Measurements from ENCODE around the gene LRRK1. TPM values are rescaled to one million over a fixed set of nuclear protein-coding genes. Genes with fewer than 3 reads are reported as not detected.
"Not testable (repeated sequence)": the region's sequence is repeated elsewhere in the genome, so short reads cannot be mapped to it uniquely, and the experiment has no call there.

Gene LRRK1
- polyA plus RNA-seq, 4 donors, result 3.8 to 9.4 (median 5.9) TPM

DNA sequence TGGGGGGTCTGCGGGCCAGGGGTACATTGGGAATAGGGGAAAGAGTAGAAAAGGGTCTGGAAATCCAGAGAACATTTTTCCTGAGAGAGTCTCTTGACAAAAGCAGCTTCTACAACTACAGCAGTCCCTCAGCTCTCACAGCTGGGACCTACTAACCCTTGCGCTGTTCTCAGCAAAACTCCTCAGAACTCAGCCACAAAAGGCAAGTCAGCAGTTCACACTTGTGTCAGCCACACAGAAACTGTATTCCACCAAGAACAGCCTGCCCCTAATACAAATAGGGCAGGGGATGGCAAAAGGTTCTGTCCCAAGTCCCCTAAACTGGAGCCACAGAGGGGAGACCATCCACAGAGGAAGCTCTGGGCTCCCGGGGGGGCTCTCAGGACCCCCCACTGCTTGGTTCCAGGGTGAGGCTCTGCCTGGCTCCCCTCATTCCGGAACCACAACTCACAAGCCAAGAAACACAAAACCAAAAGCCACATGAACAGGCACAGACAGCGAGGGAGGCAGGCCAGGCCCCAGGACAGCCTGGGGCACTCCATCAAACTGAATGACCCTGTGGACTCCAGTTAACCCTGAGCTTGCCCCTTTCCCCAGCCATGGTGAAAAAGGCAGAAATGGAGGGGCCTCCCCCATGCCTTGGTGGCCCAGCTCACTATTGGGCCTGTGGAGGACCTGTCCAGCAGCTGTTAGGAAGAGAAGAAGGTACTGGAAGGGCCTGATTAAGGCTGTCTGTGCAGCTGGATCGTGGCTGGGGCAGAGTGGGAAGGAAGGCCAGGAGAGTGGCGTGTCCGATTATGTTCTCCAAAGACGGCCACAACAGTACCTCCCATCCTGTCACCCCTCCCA is 170.6 kb downstream of the LRRK1 start:
- no peak overlapping the region for H3K27ac ChIP-seq (ENCODE audit: low read depth in 1 of 3, low read length in 2 of 3)
- 83 to 96% (median 91%) methylated on average over 9 of the region's 9 CpGs for WGBS, 3 donors
- peaks cover 0 to 6% (median 0%) of the 10 kb centered on the region in 3 donors for H3K4me1 ChIP-seq (ENCODE audit: control insufficient read depth in 3 of 3, insufficient read depth in 2 of 3, low read depth in 1 of 3, low read length in 2 of 3)
- no peak for FAIRE-seq
- no peak overlapping the region for H3K4me3 ChIP-seq (ENCODE audit: low read depth in 1 of 3, low read length in 3 of 3)
- H3K9me3 ChIP-seq (ENCODE audit: control insufficient read depth in 2 of 2, insufficient read depth in 1 of 2, low read depth in 1 of 2, low read length in 1 of 2), result no peaks in the 10 kb centered on the region
- DNase-seq, result no peak
- no peaks in the 10 kb centered on the region for H3K27me3 ChIP-seq (ENCODE audit: control insufficient read depth in 3 of 3, insufficient read depth in 3 of 3, low read length in 3 of 3)
- no peaks in the 10 kb centered on the region for H3K36me3 ChIP-seq (ENCODE audit: control insufficient read depth in 3 of 3, insufficient read depth in 2 of 3, low read depth in 1 of 3, low read length in 3 of 3)

DNA sequence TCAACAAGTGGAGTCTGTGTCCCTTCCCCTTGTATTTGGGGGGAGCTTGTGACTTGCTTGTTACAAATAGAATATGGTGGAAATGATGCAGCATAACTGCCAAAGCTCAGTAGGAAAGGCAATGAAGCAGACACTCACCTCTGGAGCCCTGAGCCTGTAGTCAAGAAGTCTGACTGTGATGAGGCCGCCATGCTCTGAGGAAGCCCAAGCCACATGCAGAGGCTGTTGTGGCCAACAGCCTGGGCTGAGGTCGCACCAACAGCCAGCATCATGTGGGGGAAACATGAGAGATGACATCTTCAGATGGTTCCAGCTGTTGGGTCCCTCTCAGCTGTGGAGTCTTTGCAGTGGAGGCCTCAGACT is 171.3 kb downstream of the LRRK1 start:
- 80 to 88% (median 87%) methylated on average over 2 of the region's 2 CpGs for WGBS, 3 donors
- FAIRE-seq, result no peak
- no peak overlapping the region for H3K27ac ChIP-seq (ENCODE audit: low read depth in 1 of 3, low read length in 2 of 3)
- peaks cover 0 to 6% (median 0%) of the 10 kb centered on the region in 3 donors for H3K4me1 ChIP-seq (ENCODE audit: control insufficient read depth in 3 of 3, insufficient read depth in 2 of 3, low read depth in 1 of 3, low read length in 2 of 3)
- no peaks in the 10 kb centered on the region for H3K27me3 ChIP-seq (ENCODE audit: control insufficient read depth in 3 of 3, insufficient read depth in 3 of 3, low read length in 3 of 3)
- H3K36me3 ChIP-seq (ENCODE audit: control insufficient read depth in 3 of 3, insufficient read depth in 2 of 3, low read depth in 1 of 3, low read length in 3 of 3), result no peaks in the 10 kb centered on the region
- H3K9me3 ChIP-seq (ENCODE audit: control insufficient read depth in 2 of 2, insufficient read depth in 1 of 2, low read depth in 1 of 2, low read length in 1 of 2), result no peaks in the 10 kb centered on the region
- no peak for DNase-seq
- no peak overlapping the region for H3K4me3 ChIP-seq (ENCODE audit: low read depth in 1 of 3, low read length in 3 of 3)

DNA sequence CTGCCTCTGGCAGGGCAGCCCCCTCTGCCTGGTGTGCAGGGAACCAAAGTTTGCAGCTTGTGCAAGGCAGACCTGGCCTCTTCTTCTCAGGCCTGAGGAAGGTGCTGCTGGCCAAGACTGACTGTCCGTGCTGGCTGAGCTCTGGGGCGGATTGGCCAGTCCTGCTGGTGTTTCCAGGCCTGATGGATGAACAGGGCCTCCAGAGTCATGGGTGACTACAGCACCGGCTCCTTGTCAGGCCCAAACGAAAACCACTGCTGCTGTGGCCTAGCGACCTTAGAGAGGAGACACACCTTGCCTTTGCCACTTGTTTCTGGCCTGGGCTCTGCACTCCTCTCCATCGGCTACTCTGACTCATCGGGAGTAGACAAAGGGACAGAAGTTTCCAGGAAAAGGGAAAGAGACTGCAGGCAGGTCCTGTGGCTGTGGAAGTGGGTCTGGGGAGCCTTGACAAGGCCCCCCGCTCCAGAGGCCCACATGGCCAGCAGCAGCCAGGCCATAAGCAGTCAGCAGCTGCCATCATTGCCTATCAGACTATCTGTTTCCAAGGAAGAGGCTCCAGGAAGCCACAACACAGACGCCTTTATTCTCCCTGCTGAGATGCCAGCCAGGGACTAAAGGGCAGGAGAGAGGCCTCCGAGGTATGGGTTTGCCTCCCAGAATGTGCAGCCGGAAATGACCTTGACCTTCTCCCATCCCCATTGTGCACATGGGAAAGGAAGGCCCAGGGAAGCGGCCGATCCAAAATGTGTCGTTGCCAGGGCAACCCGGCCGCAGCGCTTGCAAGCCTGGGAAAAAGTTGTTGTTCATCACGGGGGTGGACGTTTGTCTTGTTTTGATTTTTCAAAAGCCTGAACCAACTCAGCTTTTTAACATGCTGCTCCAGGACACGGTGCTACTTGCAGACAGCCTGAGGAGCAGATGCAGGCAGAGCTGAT is 172.2 kb downstream of the LRRK1 start:
- H3K36me3 ChIP-seq (ENCODE audit: control insufficient read depth in 3 of 3, insufficient read depth in 2 of 3, low read depth in 1 of 3, low read length in 3 of 3), result no peaks in the 10 kb centered on the region
- H3K4me1 ChIP-seq (ENCODE audit: control insufficient read depth in 3 of 3, insufficient read depth in 2 of 3, low read depth in 1 of 3, low read length in 2 of 3), result peaks cover 0 to 6% (median 0%) of the 10 kb centered on the region in 3 donors
- 50 to 55% (median 54%) methylated on average over 20 of the region's 20 CpGs for WGBS, 3 donors
- no peaks in the 10 kb centered on the region for H3K9me3 ChIP-seq (ENCODE audit: control insufficient read depth in 2 of 2, insufficient read depth in 1 of 2, low read depth in 1 of 2, low read length in 1 of 2)
- no peaks in the 10 kb centered on the region for H3K27me3 ChIP-seq (ENCODE audit: control insufficient read depth in 3 of 3, insufficient read depth in 3 of 3, low read length in 3 of 3)
- no peak overlapping the region for H3K4me3 ChIP-seq (ENCODE audit: low read depth in 1 of 3, low read length in 3 of 3)
- FAIRE-seq, result no peak
- peak in 1 of 2 donors; percentile 28 for DNase-seq
- H3K27ac ChIP-seq (ENCODE audit: low read depth in 1 of 3, low read length in 2 of 3), result peak overlapping the region in 2 of 3 donors; percentile 4 to 43

DNA sequence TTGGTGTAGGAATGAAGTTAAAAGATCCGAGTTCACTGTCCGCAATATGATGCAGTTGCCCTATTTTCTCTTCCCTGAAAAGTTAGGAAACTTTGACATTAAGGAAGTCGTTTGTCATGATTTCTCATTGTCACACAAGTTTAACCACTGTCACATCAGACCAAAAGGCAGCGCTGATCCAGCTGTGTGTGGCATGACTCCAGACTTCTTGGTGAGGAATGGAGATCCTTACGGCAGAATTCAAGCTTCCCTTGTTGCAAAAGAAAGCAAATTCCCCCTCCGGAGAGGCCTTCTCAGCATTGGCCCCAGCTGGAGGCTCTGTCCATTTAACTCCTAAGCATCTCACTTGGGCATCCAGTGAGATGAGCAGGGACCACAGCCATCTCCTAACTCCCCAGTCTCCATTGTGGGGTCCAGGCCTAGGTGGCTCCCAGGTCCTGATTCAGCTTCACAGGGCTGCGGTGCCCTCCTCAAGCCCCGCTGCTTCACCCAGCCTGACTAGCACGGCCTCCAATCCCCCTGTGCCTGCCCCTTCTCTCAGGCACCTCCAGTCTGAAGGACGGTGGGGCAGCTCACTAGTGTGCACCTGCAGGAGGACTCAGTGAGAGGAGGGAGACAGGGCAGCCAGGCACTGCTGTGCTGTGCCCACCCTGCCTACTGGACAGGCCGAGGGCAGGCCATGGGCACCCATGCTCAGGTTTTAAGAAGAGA is 173.2 kb downstream of the LRRK1 start:
- no peaks in the 10 kb centered on the region for H3K36me3 ChIP-seq (ENCODE audit: control insufficient read depth in 3 of 3, insufficient read depth in 2 of 3, low read depth in 1 of 3, low read length in 3 of 3)
- FAIRE-seq (no peak), DNase-seq (no peak)
- H3K27ac ChIP-seq (ENCODE audit: low read depth in 1 of 3, low read length in 2 of 3), result peak overlapping the region in 2 of 3 donors; percentile 8 to 43
- H3K4me3 ChIP-seq (ENCODE audit: low read depth in 1 of 3, low read length in 3 of 3), result no peak overlapping the region
- WGBS, 3 donors, result 79 to 88% (median 83%) methylated on average over 10 to 11 of the region's 11 CpGs
- H3K27me3 ChIP-seq (ENCODE audit: control insufficient read depth in 3 of 3, insufficient read depth in 3 of 3, low read length in 3 of 3), result no peaks in the 10 kb centered on the region
- peaks cover 0 to 6% (median 0%) of the 10 kb centered on the region in 3 donors for H3K4me1 ChIP-seq (ENCODE audit: control insufficient read depth in 3 of 3, insufficient read depth in 2 of 3, low read depth in 1 of 3, low read length in 2 of 3)
- no peaks in the 10 kb centered on the region for H3K9me3 ChIP-seq (ENCODE audit: control insufficient read depth in 2 of 2, insufficient read depth in 1 of 2, low read depth in 1 of 2, low read length in 1 of 2)

DNA sequence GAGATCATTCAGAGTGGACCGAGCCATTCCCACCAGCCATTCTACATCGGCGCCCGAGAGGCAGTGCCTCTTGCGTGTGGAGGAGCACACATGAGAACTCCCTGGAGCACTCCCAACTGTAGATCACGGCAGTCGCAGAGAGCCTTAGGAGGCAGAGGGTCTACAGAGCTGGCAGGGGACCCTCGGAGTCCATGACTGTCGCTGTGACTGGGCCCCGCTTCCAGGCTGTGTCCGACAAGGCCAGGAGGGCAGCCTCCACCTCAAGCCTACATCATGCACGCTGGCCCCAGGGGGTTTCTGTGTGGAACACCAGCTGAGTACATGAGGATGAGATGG is 173.7 kb downstream of the LRRK1 start:
- FAIRE-seq, result no peak
- no peak for DNase-seq
- H3K9me3 ChIP-seq (ENCODE audit: control insufficient read depth in 2 of 2, insufficient read depth in 1 of 2, low read depth in 1 of 2, low read length in 1 of 2), result no peaks in the 10 kb centered on the region
- H3K4me3 ChIP-seq (ENCODE audit: low read depth in 1 of 3, low read length in 3 of 3), result no peak overlapping the region
- peaks cover 0 to 6% (median 0%) of the 10 kb centered on the region in 3 donors for H3K4me1 ChIP-seq (ENCODE audit: control insufficient read depth in 3 of 3, insufficient read depth in 2 of 3, low read depth in 1 of 3, low read length in 2 of 3)
- no peaks in the 10 kb centered on the region for H3K36me3 ChIP-seq (ENCODE audit: control insufficient read depth in 3 of 3, insufficient read depth in 2 of 3, low read depth in 1 of 3, low read length in 3 of 3)
- H3K27ac ChIP-seq (ENCODE audit: low read depth in 1 of 3, low read length in 2 of 3), result no peak overlapping the region
- WGBS, 3 donors, result 93 to 99% (median 98%) methylated on average over 12 of the region's 12 CpGs
- no peaks in the 10 kb centered on the region for H3K27me3 ChIP-seq (ENCODE audit: control insufficient read depth in 3 of 3, insufficient read depth in 3 of 3, low read length in 3 of 3)

DNA sequence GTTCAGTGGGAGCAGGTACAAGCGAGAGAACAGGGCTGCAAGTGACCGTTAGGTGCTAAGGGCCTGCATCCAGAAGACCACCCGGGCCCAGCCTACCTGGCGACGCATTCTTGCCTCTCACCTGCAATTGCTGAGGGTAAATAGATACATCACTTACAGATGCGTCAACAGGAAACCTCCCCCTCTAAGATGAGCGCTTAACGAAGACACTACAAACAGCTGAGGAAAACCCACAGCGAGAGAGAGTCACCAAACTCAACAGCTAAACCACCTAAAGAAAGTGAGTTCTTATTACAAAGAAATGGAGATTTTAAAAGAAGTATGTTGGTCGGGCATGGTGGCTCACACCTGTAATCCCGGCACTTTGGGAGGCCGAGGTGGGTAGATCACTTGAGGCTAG is 174.8 kb downstream of the LRRK1 start:
- H3K36me3 ChIP-seq (ENCODE audit: control insufficient read depth in 3 of 3, insufficient read depth in 2 of 3, low read depth in 1 of 3, low read length in 3 of 3), result no peaks in the 10 kb centered on the region
- H3K9me3 ChIP-seq (ENCODE audit: control insufficient read depth in 2 of 2, insufficient read depth in 1 of 2, low read depth in 1 of 2, low read length in 1 of 2), result no peaks in the 10 kb centered on the region
- H3K4me3 ChIP-seq (ENCODE audit: low read depth in 1 of 3, low read length in 3 of 3), result no peak overlapping the region
- no peak for DNase-seq
- FAIRE-seq, result no peak
- no peak overlapping the region for H3K27ac ChIP-seq (ENCODE audit: low read depth in 1 of 3, low read length in 2 of 3)
- peaks cover 0 to 6% (median 0%) of the 10 kb centered on the region in 3 donors for H3K4me1 ChIP-seq (ENCODE audit: control insufficient read depth in 3 of 3, insufficient read depth in 2 of 3, low read depth in 1 of 3, low read length in 2 of 3)
- WGBS, 3 donors, result 82 to 91% (median 84%) methylated on average over 12 of the region's 12 CpGs
- H3K27me3 ChIP-seq (ENCODE audit: control insufficient read depth in 3 of 3, insufficient read depth in 3 of 3, low read length in 3 of 3), result no peaks in the 10 kb centered on the region

DNA sequence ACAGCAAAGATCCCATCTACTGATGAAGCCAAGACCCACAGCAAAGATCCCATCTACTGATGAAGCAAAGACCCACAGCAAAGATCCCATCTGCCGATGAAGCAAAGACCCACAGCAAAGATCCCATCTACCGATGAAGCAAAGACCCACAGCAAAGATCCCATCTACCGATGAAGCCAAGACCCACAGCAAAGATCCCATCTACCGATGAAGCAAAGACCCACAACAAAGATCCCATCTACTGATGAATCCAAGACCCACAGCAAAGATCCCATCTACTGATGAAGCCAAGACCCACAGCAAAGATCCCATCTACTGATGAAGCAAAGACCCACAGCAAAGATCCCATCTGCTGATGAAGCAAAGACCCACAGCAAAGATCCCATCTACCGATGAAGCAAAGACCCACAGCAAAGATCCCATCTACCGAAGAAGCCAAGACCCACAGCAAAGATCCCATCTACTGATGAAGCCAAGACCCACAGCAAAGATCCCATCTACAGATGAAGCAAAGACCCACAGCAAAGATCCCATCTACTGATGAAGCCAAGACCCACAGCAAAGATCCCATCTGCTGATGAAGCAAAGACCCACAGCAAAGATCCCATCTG is 176.7 kb downstream of the LRRK1 start:
- not testable (repeated sequence) for H3K27me3 ChIP-seq (ENCODE audit: control insufficient read depth in 3 of 3, insufficient read depth in 3 of 3, low read length in 3 of 3); H3K4me3 ChIP-seq (ENCODE audit: low read depth in 1 of 3, low read length in 3 of 3); H3K9me3 ChIP-seq (ENCODE audit: control insufficient read depth in 2 of 2, insufficient read depth in 1 of 2, low read depth in 1 of 2, low read length in 1 of 2); H3K36me3 ChIP-seq (ENCODE audit: control insufficient read depth in 3 of 3, insufficient read depth in 2 of 3, low read depth in 1 of 3, low read length in 3 of 3); H3K4me1 ChIP-seq (ENCODE audit: control insufficient read depth in 3 of 3, insufficient read depth in 2 of 3, low read depth in 1 of 3, low read length in 2 of 3); FAIRE-seq; H3K27ac ChIP-seq (ENCODE audit: low read depth in 1 of 3, low read length in 2 of 3); DNase-seq
- WGBS, 3 donors, result 66 to 83% (median 80%) methylated on average over 5 to 6 of the region's 6 CpGs

DNA sequence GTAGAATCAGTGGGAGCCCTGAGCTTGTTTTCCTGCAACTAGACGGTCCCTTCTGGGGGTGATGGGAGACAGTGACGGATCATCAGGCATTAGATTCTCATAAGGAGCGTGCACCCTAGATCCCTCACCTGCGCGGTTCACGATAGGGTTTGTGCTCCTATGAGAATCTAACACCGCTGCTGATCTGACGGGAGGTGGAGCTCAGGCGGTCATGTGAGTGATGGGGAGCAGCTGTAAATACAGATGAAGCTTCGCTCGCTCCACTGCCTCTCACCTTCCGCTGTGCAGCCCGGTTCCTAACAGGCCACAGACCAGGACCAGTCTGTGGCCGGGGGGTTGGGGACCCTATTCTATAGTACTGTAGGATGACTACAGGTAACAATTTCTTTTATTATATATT is 178.0 kb downstream of the LRRK1 start:
- no peak for DNase-seq
- no peak for FAIRE-seq
- H3K4me1 ChIP-seq (ENCODE audit: control insufficient read depth in 3 of 3, insufficient read depth in 2 of 3, low read depth in 1 of 3, low read length in 2 of 3), result no peaks in the 10 kb centered on the region
- H3K27me3 ChIP-seq (ENCODE audit: control insufficient read depth in 3 of 3, insufficient read depth in 3 of 3, low read length in 3 of 3), result no peaks in the 10 kb centered on the region
- H3K4me3 ChIP-seq (ENCODE audit: low read depth in 1 of 3, low read length in 3 of 3), result no peak overlapping the region
- 94 to 96% (median 94%) methylated on average over 14 of the region's 14 CpGs for WGBS, 3 donors
- no peak overlapping the region for H3K27ac ChIP-seq (ENCODE audit: low read depth in 1 of 3, low read length in 2 of 3)
- no peaks in the 10 kb centered on the region for H3K9me3 ChIP-seq (ENCODE audit: control insufficient read depth in 2 of 2, insufficient read depth in 1 of 2, low read depth in 1 of 2, low read length in 1 of 2)
- H3K36me3 ChIP-seq (ENCODE audit: control insufficient read depth in 3 of 3, insufficient read depth in 2 of 3, low read depth in 1 of 3, low read length in 3 of 3), result no peaks in the 10 kb centered on the region
